GM23338 (cell line): ENCODE measurements around the gene MIB2. TPM values are rescaled to one million over a fixed set of nuclear protein-coding genes. Genes with fewer than 3 reads are reported as not detected.

Experiments
- ATAC-seq: fragments of 200-7000 bp; cut with Tn5 transposase; 3 replicates; pipeline ENCODE4 v1.9.1; 2020
- DNase-seq: peaks from one replicate; pipeline ENCODE4 v3.0.0-alpha.2; 2015; ENCODE audit warnings: low spot score
- H2AFZ ChIP-seq: fragments of 200-600 bp; sonication (generic); 2 replicates; pipeline ENCODE4 v1.8.0; 2016; ENCODE audit warnings: antibody characterized with exemption, mild to moderate bottlenecking, moderate library complexity
- H3F3A ChIP-seq: fragments of 200-600 bp; sonication (generic); replicated peaks from 2 replicates; pipeline ENCODE4 v1.8.0; 2017; ENCODE audit warnings: antibody characterized with exemption, mixed run types, low read depth
- H3K27ac ChIP-seq: fragments of 200-600 bp; sonication (generic); 2 replicates; pipeline ENCODE4 v1.6.1; 2016; ENCODE audit warnings: low read depth
- H3K27me3 ChIP-seq: fragments of 200-600 bp; sonication (generic); 2 replicates; pipeline ENCODE4 v1.8.0; 2016; ENCODE audit warnings: mild to moderate bottlenecking, mixed run types, moderate library complexity; ENCODE audit not compliant: insufficient read depth
- H3K36me3 ChIP-seq: fragments of 200-600 bp; sonication (generic); 2 replicates; pipeline ENCODE4 v1.8.0; 2016; ENCODE audit warnings: mild to moderate bottlenecking; ENCODE audit not compliant: insufficient read depth
- H3K4me1 ChIP-seq: fragments of 200-600 bp; sonication (generic); 2 replicates; pipeline ENCODE4 v1.8.0; 2016; ENCODE audit warnings: mild to moderate bottlenecking, moderate library complexity; ENCODE audit not compliant: insufficient read depth
- H3K4me2 ChIP-seq: fragments of 200-600 bp; sonication (generic); 2 replicates; pipeline ENCODE4 v1.7.1; 2017; ENCODE audit warnings: mixed run types
- H3K4me3 ChIP-seq: fragments of 200-600 bp; sonication (generic); 2 replicates; pipeline ENCODE4 v1.6.1; 2016; ENCODE audit warnings: mixed run types
- H3K79me2 ChIP-seq: fragments of 200-600 bp; sonication (generic); replicated peaks from 2 replicates; pipeline ENCODE4 v1.8.0; 2017; ENCODE audit warnings: mild to moderate bottlenecking; ENCODE audit not compliant: insufficient read depth
- H3K9me2 ChIP-seq: fragments of 200-600 bp; sonication (generic); 2 replicates; pipeline ENCODE4 v1.8.0; 2017; ENCODE audit not compliant: insufficient read depth
- H4K20me1 ChIP-seq: fragments of 200-600 bp; sonication (generic); replicated peaks from 2 replicates; pipeline ENCODE4 v1.8.0; 2017; ENCODE audit warnings: mild to moderate bottlenecking; ENCODE audit not compliant: insufficient read depth
- H3K27ac Mint-ChIP-seq: 2 replicates; pipeline ENCODE4 v1.8.0; 2020; ENCODE audit warnings: inconsistent platforms, mild to moderate bottlenecking, moderate library complexity, mixed read lengths
- H3K27me3 Mint-ChIP-seq: 3 replicates; pipeline ENCODE4 v1.8.0; 2022; ENCODE audit warnings: low read depth, mild to moderate bottlenecking, moderate library complexity, mixed read lengths, inconsistent platforms; ENCODE audit not compliant: insufficient read depth, poor library complexity
- H3K36me3 Mint-ChIP-seq: 3 replicates; pipeline ENCODE4 v1.8.0; 2021; ENCODE audit warnings: low read depth, mild to moderate bottlenecking, inconsistent platforms, moderate library complexity, mixed read lengths
- H3K4me1 Mint-ChIP-seq: 3 replicates; pipeline ENCODE4 v1.8.0; 2020; ENCODE audit warnings: mild to moderate bottlenecking, inconsistent platforms, mixed read lengths
- H3K4me3 Mint-ChIP-seq: 3 replicates; pipeline ENCODE4 v1.8.0; 2021; ENCODE audit warnings: moderate library complexity, mild to moderate bottlenecking, inconsistent platforms, mixed read lengths
- H3K9me3 Mint-ChIP-seq: 3 replicates; pipeline ENCODE4 v1.8.0; 2020; ENCODE audit warnings: moderate library complexity, mild to moderate bottlenecking, inconsistent platforms, mixed read lengths
- CREB1 ChIP-seq: fragments of 250-450 bp; sonication (Bioruptor Pico); IDR thresholded peaks from 2 replicates; pipeline ENCODE4 v1.5.0; 2020; ENCODE audit warnings: low read depth, mild to moderate bottlenecking, moderate library complexity
- EZH2 ChIP-seq: fragments of 200-600 bp; sonication (generic); IDR thresholded peaks from one replicate; pipeline ENCODE4 v1.8.0; 2017; ENCODE audit warnings: antibody characterized with exemption, mild to moderate bottlenecking, low read depth; ENCODE audit not compliant: unreplicated experiment
- NANOG ChIP-seq: IDR thresholded peaks from 2 replicates; pipeline ENCODE4 v1.6.1; 2016; ENCODE audit warnings: antibody characterized with exemption, borderline replicate concordance
- POLR2AphosphoS5 ChIP-seq: IDR thresholded peaks from 2 replicates; pipeline ENCODE4 v1.6.1; 2016; ENCODE audit warnings: antibody characterized with exemption, low read depth
- ZNF114 ChIP-seq: fragments of 250-450 bp; sonication (Bioruptor Pico); IDR thresholded peaks from 2 replicates; pipeline ENCODE4 v1.5.0; 2020; ENCODE audit warnings: mild to moderate bottlenecking, moderate library complexity
- polyA plus RNA-seq: library from polyadenylated mRNA; unstranded; fragments of >200 nt; fragmentation: Nextera tagmentation; extraction: Ambion mirVana; gene quantifications from 2 replicates; pipeline ENCODE4 v1.2.1, GENCODE V29; 2016
- total RNA-seq: library from RNA; depleted of rRNA; stranded (reverse); fragments of >200 nt; shearing (Covaris generic); gene quantifications from 2 replicates; pipeline ENCODE4 v1.2.3, GENCODE V29; 2014
- TF ChIP-seq, protein P1 (sequence below): IDR thresholded peaks from one replicate; pipeline ENCODE4 v1.6.1; 2018; ENCODE audit warnings: antibody characterized with exemption; ENCODE audit not compliant: unreplicated experiment
- TF ChIP-seq, protein P2 (sequence below): IDR thresholded peaks from 2 replicates; pipeline ENCODE4 v1.6.1; 2016; ENCODE audit warnings: antibody characterized with exemption

Gene MIB2
- total and polyA plus RNA-seq, 2 experiments from 2014 or later, result 82.6 to 104 TPM

DNA sequence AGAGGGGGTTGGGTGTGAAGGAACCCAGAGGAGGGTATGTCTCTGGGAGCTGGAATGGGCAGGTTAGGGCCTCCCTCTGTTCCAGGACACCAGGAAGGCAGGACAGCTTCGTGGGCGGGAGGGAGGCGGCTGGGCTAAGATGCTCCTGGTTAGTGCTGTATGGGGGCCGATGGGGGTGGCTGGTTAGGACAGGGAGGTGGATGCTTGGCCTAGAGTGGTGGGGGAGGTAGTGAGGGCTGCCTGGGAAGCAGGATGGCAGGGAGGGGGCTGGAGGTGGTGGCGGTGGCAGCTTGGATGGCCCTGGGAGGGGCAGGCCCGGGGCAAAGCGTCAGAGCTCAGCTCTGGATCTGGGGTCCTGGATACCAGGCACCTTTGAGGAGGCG, 10.5 kb downstream of the MIB2 start:
- no peak for ATAC-seq
- no peak for DNase-seq
- no peak overlapping the region for H3K4me3 Mint-ChIP-seq
- H3K36me3 Mint-ChIP-seq, result no peaks in the 10 kb centered on the region
- no peaks in the 10 kb centered on the region for H3K9me2 ChIP-seq
- no peak overlapping the region for H3K4me3 ChIP-seq
- H3K27me3 Mint-ChIP-seq, result peaks cover 12% of the 10 kb centered on the region
- no peaks in the 10 kb centered on the region; the same call in 1 of the 3 replicates for H3K9me3 Mint-ChIP-seq
- H3K27ac ChIP-seq, result no peak overlapping the region
- no peaks in the 10 kb centered on the region; the same call in 2 of the 3 replicates for H3K4me1 Mint-ChIP-seq
- no peaks in the 10 kb centered on the region for H4K20me1 ChIP-seq
- H3K27ac Mint-ChIP-seq, result no peak overlapping the region
- H2AFZ ChIP-seq, result no peak overlapping the region
- no peaks in the 10 kb centered on the region for H3K4me1 ChIP-seq
- no peak overlapping the region for H3K4me2 ChIP-seq
- peaks cover 4% of the 10 kb centered on the region; the same call in 1 of the 2 replicates for H3K27me3 ChIP-seq
- no peaks in the 10 kb centered on the region for H3K79me2 ChIP-seq
- no peaks in the 10 kb centered on the region for H3K36me3 ChIP-seq
- H3F3A ChIP-seq, result 0 out of 2 replicates have a peak, but pooled peaks cover 3% of the 10 kb centered on the region
- TF ChIP-seq CREB1 (CRISPR knock-in tag) (no peak), ZNF114 (no peak), EZH2 (no peak), NANOG (no peak), POLR2AphosphoS5 (no peak)
- TF ChIP-seq, protein P1, sequence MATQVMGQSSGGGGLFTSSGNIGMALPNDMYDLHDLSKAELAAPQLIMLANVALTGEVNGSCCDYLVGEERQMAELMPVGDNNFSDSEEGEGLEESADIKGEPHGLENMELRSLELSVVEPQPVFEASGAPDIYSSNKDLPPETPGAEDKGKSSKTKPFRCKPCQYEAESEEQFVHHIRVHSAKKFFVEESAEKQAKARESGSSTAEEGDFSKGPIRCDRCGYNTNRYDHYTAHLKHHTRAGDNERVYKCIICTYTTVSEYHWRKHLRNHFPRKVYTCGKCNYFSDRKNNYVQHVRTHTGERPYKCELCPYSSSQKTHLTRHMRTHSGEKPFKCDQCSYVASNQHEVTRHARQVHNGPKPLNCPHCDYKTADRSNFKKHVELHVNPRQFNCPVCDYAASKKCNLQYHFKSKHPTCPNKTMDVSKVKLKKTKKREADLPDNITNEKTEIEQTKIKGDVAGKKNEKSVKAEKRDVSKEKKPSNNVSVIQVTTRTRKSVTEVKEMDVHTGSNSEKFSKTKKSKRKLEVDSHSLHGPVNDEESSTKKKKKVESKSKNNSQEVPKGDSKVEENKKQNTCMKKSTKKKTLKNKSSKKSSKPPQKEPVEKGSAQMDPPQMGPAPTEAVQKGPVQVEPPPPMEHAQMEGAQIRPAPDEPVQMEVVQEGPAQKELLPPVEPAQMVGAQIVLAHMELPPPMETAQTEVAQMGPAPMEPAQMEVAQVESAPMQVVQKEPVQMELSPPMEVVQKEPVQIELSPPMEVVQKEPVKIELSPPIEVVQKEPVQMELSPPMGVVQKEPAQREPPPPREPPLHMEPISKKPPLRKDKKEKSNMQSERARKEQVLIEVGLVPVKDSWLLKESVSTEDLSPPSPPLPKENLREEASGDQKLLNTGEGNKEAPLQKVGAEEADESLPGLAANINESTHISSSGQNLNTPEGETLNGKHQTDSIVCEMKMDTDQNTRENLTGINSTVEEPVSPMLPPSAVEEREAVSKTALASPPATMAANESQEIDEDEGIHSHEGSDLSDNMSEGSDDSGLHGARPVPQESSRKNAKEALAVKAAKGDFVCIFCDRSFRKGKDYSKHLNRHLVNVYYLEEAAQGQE, result no peak

DNA sequence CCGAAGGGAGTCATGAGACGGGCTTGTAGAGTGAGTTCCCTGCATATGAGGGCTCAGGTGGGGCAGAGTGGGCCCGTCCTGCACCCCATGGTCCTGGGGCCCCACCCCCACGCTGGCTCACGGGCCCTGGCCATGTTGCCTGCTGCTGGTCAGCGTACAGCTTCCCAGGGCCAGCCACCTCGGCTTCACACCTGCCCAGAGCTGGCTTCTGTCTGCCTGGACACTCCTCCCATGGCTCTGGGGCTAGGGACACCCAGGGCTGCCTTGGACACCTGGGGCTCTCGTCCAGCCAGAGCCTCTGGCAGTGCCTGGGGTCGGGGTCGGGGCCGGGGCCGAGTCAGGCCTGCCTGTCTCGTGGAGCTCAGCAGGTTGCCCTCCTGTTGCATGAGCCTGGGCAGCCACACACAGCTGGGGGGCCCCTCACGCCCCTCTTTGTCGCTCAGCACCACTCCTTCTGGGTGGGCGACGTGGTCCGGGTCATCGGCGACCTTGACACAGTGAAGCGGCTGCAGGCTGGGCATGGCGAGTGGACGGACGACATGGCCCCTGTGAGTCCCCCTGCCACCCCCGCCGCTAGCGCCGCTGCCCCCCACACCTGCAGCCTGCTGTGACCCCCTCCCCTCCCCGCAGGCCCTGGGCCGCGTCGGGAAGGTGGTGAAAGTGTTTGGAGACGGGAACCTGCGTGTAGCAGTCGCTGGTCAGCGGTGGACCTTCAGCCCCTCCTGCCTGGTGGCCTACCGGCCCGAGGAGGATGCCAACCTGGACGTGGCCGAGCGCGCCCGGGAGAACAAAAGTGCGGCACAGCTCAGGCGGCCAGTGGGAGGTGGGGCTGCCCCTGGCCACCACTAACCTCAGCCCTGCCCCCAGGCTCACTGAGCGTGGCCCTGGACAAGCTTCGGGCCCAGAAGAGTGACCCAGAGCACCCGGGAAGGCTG, 11.2 kb downstream of the MIB2 start:
- Histone ChIP-seq H3K27ac (no peak overlapping the region), H2AFZ (no peak overlapping the region), H4K20me1 (no peaks in the 10 kb centered on the region), H3K36me3 (no peaks in the 10 kb centered on the region), H3K4me2 (no peak overlapping the region), H3K4me1 (no peaks in the 10 kb centered on the region), H3F3A (0 out of 2 replicates have a peak, but pooled peaks cover 3% of the 10 kb centered on the region), H3K9me2 (no peaks in the 10 kb centered on the region), H3K79me2 (no peaks in the 10 kb centered on the region), H3K4me3 (no peak overlapping the region), H3K27me3 (peaks cover 10% of the 10 kb centered on the region)
- DNase-seq, result no peak
- no peak for ATAC-seq
- no peaks in the 10 kb centered on the region; the same call in 2 of the 3 replicates for H3K4me1 Mint-ChIP-seq
- no peak overlapping the region for H3K27ac Mint-ChIP-seq
- no peak overlapping the region for H3K4me3 Mint-ChIP-seq
- TF ChIP-seq POLR2AphosphoS5 (no peak), EZH2 (no peak)
- TF ChIP-seq, protein P2, sequence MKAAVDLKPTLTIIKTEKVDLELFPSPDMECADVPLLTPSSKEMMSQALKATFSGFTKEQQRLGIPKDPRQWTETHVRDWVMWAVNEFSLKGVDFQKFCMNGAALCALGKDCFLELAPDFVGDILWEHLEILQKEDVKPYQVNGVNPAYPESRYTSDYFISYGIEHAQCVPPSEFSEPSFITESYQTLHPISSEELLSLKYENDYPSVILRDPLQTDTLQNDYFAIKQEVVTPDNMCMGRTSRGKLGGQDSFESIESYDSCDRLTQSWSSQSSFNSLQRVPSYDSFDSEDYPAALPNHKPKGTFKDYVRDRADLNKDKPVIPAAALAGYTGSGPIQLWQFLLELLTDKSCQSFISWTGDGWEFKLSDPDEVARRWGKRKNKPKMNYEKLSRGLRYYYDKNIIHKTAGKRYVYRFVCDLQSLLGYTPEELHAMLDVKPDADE, result no peak
- H3K36me3 Mint-ChIP-seq, result no peaks in the 10 kb centered on the region
- H3K9me3 Mint-ChIP-seq, result no peaks in the 10 kb centered on the region; the same call in 1 of the 3 replicates
- H3K27me3 Mint-ChIP-seq, result peaks cover 14% of the 10 kb centered on the region
